ENCODE measurements around the gene PPIL1. TPM values are rescaled to one million over a fixed set of nuclear protein-coding genes. Genes with fewer than 3 reads are reported as not detected.
A peak's percentile ranks its signal among the peaks of the same experiment; 100 is the strongest.

Gene PPIL1
- total RNA-seq, 1 experiment from 2014 or later: 87.8 TPM

GRCh38 chr6:36839749-36840431 lies 34.7 kb downstream of the PPIL1 start:
- Histone ChIP-seq H2BK15ac (ENCODE audit: low read depth, low read length) (no peak overlapping the region), H3T11ph (ENCODE audit: low read length) (no peak overlapping the region), H3K79me1 (ENCODE audit: insufficient read depth, low read depth, low read length, poor library complexity, severe bottlenecking) (no peaks in the 10 kb centered on the region), H2BK120ac (ENCODE audit: low read depth, low read length, poor library complexity, severe bottlenecking) (no peak overlapping the region), H2BK12ac (ENCODE audit: insufficient read length, low read depth, low read length) (no peak overlapping the region), H2BK5ac (ENCODE audit: insufficient read length, low read length) (no peak overlapping the region), H3K14ac (ENCODE audit: insufficient read depth, low read length) (no peak overlapping the region), H3K4me1 (ENCODE audit: insufficient read depth, low read length) (peaks cover 3% of the 10 kb centered on the region; the same call in 1 of the 2 replicates), H3K56ac (ENCODE audit: insufficient read length, low read depth, low read length) (no peak overlapping the region), H3K27ac (ENCODE audit: insufficient read length, low read depth, low read length) (no peak overlapping the region), H4K20me1 (ENCODE audit: control insufficient read depth, insufficient read depth, insufficient read length) (no peaks in the 10 kb centered on the region), H3K9me3 (ENCODE audit: control insufficient read depth, low read depth, low read length) (no peaks in the 10 kb centered on the region), H4K5ac (ENCODE audit: insufficient read length, low read depth, low read length) (no peak overlapping the region), H2AK5ac (ENCODE audit: insufficient read length, low read length) (no peak overlapping the region), H3K4me2 (ENCODE audit: insufficient read depth, insufficient read length, low read length) (peak overlapping the region; percentile 58), H3K18ac (ENCODE audit: insufficient read length, low read depth, low read length) (no peak overlapping the region), H4K8ac (replicated peaks; ENCODE audit: insufficient read length, low read depth, low read length) (no peak overlapping the region), H3K9ac (ENCODE audit: extremely low read depth, insufficient read length, low read length) (no peak overlapping the region), H3K4ac (ENCODE audit: low read depth, low read length) (no peak overlapping the region), H3K23me2 (ENCODE audit: insufficient read length, low read depth, low read length, poor library complexity, severe bottlenecking) (peaks cover 17% of the 10 kb centered on the region), H3K27me3 (ENCODE audit: insufficient read depth, low read length) (peaks cover 28% of the 10 kb centered on the region; the same call in 1 of the 2 replicates), H2AFZ (ENCODE audit: low read length) (no peak overlapping the region), H2BK20ac (ENCODE audit: low read depth, low read length, poor library complexity, severe bottlenecking) (no peak overlapping the region), H4K91ac (ENCODE audit: insufficient read length, low read depth, low read length) (no peak overlapping the region), H3K23ac (ENCODE audit: insufficient read length, low read depth, low read length) (no peak overlapping the region), H3K79me2 (ENCODE audit: insufficient read depth, low read length) (no peaks in the 10 kb centered on the region)
- H3K27me3 Mint-ChIP-seq (ENCODE audit: low read depth): peaks cover 76% of the 10 kb centered on the region
- no CpG with 5 or more reads among the region's 70 CpGs for WGBS (ENCODE audit: extremely low coverage, insufficient read length, low lambda C conversion rate)
- no peak for DNase-seq
- no peaks in the 10 kb centered on the region for H3K9me3 Mint-ChIP-seq
- TF ChIP-seq, protein P1, sequence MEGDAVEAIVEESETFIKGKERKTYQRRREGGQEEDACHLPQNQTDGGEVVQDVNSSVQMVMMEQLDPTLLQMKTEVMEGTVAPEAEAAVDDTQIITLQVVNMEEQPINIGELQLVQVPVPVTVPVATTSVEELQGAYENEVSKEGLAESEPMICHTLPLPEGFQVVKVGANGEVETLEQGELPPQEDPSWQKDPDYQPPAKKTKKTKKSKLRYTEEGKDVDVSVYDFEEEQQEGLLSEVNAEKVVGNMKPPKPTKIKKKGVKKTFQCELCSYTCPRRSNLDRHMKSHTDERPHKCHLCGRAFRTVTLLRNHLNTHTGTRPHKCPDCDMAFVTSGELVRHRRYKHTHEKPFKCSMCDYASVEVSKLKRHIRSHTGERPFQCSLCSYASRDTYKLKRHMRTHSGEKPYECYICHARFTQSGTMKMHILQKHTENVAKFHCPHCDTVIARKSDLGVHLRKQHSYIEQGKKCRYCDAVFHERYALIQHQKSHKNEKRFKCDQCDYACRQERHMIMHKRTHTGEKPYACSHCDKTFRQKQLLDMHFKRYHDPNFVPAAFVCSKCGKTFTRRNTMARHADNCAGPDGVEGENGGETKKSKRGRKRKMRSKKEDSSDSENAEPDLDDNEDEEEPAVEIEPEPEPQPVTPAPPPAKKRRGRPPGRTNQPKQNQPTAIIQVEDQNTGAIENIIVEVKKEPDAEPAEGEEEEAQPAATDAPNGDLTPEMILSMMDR (conservative IDR thresholded peaks at IDR 0.05): peak; percentile 47; the same call in 2 of the 3 replicates
- H3K4me1 Mint-ChIP-seq: peaks cover 17 to 21% of the 10 kb centered on the region in 2 experiments
- peak overlapping the region; percentile 70 to 94 for H3K4me3 Mint-ChIP-seq
- no peaks in the 10 kb centered on the region; a peak in 1 of 7 replicates for H3K36me3 Mint-ChIP-seq (ENCODE audit: insufficient read depth in 1 of 3, low read depth in 3 of 3)
- H3K27ac Mint-ChIP-seq: no peak overlapping the region

All from H9 (cell line).